K562 (cell line): ENCODE measurements around the gene KIF12. TPM values are rescaled to one million over a fixed set of nuclear protein-coding genes. Genes with fewer than 3 reads are reported as not detected.

Source experiments
- ATAC-seq: fragments of 200-7000 bp; cut with Tn5 transposase; 3 replicates; pipeline ENCODE4 v1.9.1; 2020; ENCODE audit warnings: moderate library complexity
- BruUV-seq: library from RNA; stranded (reverse); fragments of 400-500 nt; replicated peaks from 2 replicates; lab custom pipeline; 2021; lab: Mats Ljungman, UMichigan
- CTCF ChIA-PET: fragments of 300-600 bp; formaldehyde crosslinking; extraction: SDS; loops from one replicate; lab custom pipeline; 2021; ENCODE audit warnings: low intra/inter-chr PET ratio; lab: Yijun Ruan, JAX
- POLR2A ChIA-PET: fragments of 300-600, 350-650 bp; sonication (Branson Sonifier 250); formaldehyde crosslinking; extraction: SDS; loops from one replicate; lab custom pipeline; 2021; ENCODE audit warnings: antibody characterized with exemption, inconsistent platforms; lab: Yijun Ruan, JAX
- DNase-seq, 4 experiments: peaks; one replicate each; pipeline versions ENCODE4 v3.0.0 to v3.0.0-alpha.2; 2011 to 2018; ENCODE audit warnings: low spot score in 3 of 4, mixed read lengths in 3 of 4; ENCODE audit errors: extremely low read depth in 1 of 4
- FAIRE-seq: peaks from 2 replicates; lab custom pipeline; 2011; peaks lifted over from hg19 to GRCh38; lab: Jason Lieb, UNC
- H2AFZ ChIP-seq: 2 replicates; pipeline ENCODE4 v1.6.0; 2011; ENCODE audit warnings: low read depth, low read length, control low read depth, inconsistent platforms
- H3K27ac ChIP-seq: fragments of 200-600 bp; 3 replicates; pipeline ENCODE4 v1.8.0; 2011; ENCODE audit warnings: low read depth, mild to moderate bottlenecking, control low read depth, inconsistent platforms, low read length, moderate library complexity, mixed read lengths; ENCODE audit errors: extremely low read depth
- H3K27me3 ChIP-seq, 2 experiments: fragments of 300-600 bp in 1 of 2; 2 replicates in 1 of 2; 3 replicates in 1 of 2; pipeline versions ENCODE4 v1.6.0 to v1.8.0; 2011; ENCODE audit warnings: inconsistent platforms in 2 of 2, low read length in 2 of 2, mild to moderate bottlenecking in 1 of 2, mixed read lengths in 1 of 2, moderate library complexity in 1 of 2; ENCODE audit not compliant: control insufficient read depth in 2 of 2, insufficient read depth in 2 of 2
- H3K36me3 ChIP-seq: fragments of 300-600 bp; 3 replicates; pipeline ENCODE4 v1.8.0; 2011; ENCODE audit warnings: mild to moderate bottlenecking, low read length, inconsistent platforms; ENCODE audit not compliant: control insufficient read depth, insufficient read depth
- H3K4me1 ChIP-seq, 2 experiments: fragments of 200-600 bp in 1 of 2; replicated peaks in 1 of 2; 2 replicates in 1 of 2; 3 replicates in 1 of 2; pipeline versions ENCODE4 v1.5.1 to v1.8.0; 2011; ENCODE audit warnings: inconsistent platforms in 2 of 2, low read length in 2 of 2, mild to moderate bottlenecking in 1 of 2, mixed read lengths in 1 of 2, moderate library complexity in 1 of 2; ENCODE audit not compliant: control insufficient read depth in 2 of 2, insufficient read depth in 2 of 2
- H3K4me2 ChIP-seq: 2 replicates; pipeline ENCODE4 v1.6.1; 2011; ENCODE audit warnings: low read length, control low read depth, inconsistent platforms, mixed read lengths; ENCODE audit not compliant: insufficient read depth
- H3K4me3 ChIP-seq: fragments of 200-600 bp; sonication (generic), shearing (Covaris generic); 2 replicates; pipeline ENCODE4 v1.5.1; 2016; ENCODE audit warnings: control low read depth, inconsistent platforms
- H3K79me2 ChIP-seq: fragments of 200-600 bp; 3 replicates; pipeline ENCODE4 v1.8.0; 2011; ENCODE audit warnings: low read length, inconsistent platforms; ENCODE audit not compliant: control insufficient read depth, insufficient read depth
- H3K9ac ChIP-seq, 2 experiments: 2 replicates each; pipeline versions ENCODE4 v1.6.0 to v1.6.1; 2011; ENCODE audit warnings: low read depth in 2 of 2, low read length in 2 of 2, control low read depth in 1 of 2, inconsistent platforms in 1 of 2, mild to moderate bottlenecking in 1 of 2, mixed read lengths in 1 of 2; ENCODE audit not compliant: insufficient read depth in 1 of 2
- H3K9me1 ChIP-seq: one replicate; pipeline ENCODE4 v1.6.0; 2011; ENCODE audit warnings: inconsistent platforms, mild to moderate bottlenecking, low read length, moderate library complexity; ENCODE audit not compliant: control insufficient read depth, insufficient read depth
- H3K9me3 ChIP-seq: replicated peaks from 2 replicates; pipeline ENCODE4 v1.5.1; 2011; ENCODE audit warnings: low read depth, low read length, inconsistent platforms; ENCODE audit not compliant: control insufficient read depth, insufficient read depth
- H4K20me1 ChIP-seq: replicated peaks from 2 replicates; pipeline ENCODE4 v1.6.1; 2011; ENCODE audit warnings: low read length, inconsistent platforms, mixed read lengths; ENCODE audit not compliant: control insufficient read depth, insufficient read depth
- KLF16 ChIP-seq: IDR thresholded peaks from 2 replicates; pipeline ENCODE4 v1.6.1; 2016; ENCODE audit warnings: antibody characterized with exemption
- RAD21 ChIP-seq, 2 experiments: fragments of 250-450 bp in 1 of 2; fragments of 450-650 bp in 1 of 2; sonication (Bioruptor Pico) in 1 of 2; formaldehyde crosslinking in 1 of 2; IDR thresholded peaks in 1 of 2; conservative IDR thresholded peaks in 1 of 2; 2 replicates each; pipeline versions ENCODE4 v1.4.0 to v1.8.0; 2020 to 2022; ENCODE audit warnings: mild to moderate bottlenecking in 2 of 2, moderate library complexity in 1 of 2
- RBM25 ChIP-seq: fragments of 200-400 bp; formaldehyde crosslinking; IDR thresholded peaks from 2 replicates; pipeline ENCODE4 v1.6.1; 2018; ENCODE audit warnings: low read length, low read depth, moderate library complexity; ENCODE audit not compliant: severe bottlenecking
- WGBS: fragments of 100-300 bp; shearing (Covaris generic); methylation state at CpG from one replicate; pipeline ENCODE4 v1.1.6; 2016; ENCODE audit warnings: low coverage, mixed read lengths; ENCODE audit not compliant: insufficient coverage; ENCODE audit errors: missing lambda C conversion rate; 5-methylcytosine and 5-hydroxymethylcytosine counted together
- in situ Hi-C: fragments of 300-500 bp; cut with MboI; formaldehyde crosslinking; loops from 4 replicates; pipeline ENCODE4 v1.15.0; 2018; ENCODE audit warnings: inconsistent platforms, mixed read lengths
- intact Hi-C: fragments of 100-400 bp; cut with micrococcal nuclease; formaldehyde crosslinking; loops from 2 replicates; pipeline ENCODE4 v1.14.2; 2022
- polyA plus RNA-seq, 8 experiments: library from polyadenylated mRNA; depleted of rRNA in 4 of 8; stranded (reverse) in 5 of 8; unstranded in 3 of 8; fragments of >200 nt; fragmentation: Nextera tagmentation in 2 of 8; fragmentation: Illumina TruSeq in 1 of 8; extraction: Ambion mirVana in 2 of 8; extraction: Trizol in 1 of 8; gene quantifications; 2 replicates each; pipeline versions ENCODE4 v1.2.1 to v1.2.3, GENCODE V29; 2011 to 2014; ENCODE audit warnings: inconsistent platforms in 1 of 8, missing spikeins in 1 of 8
- total RNA-seq, 7 experiments: library from RNA; depleted of rRNA in 6 of 7; stranded (reverse); fragments of >200 nt in 6 of 7; fragmentation: Illumina TruSeq in 2 of 7; extraction: Trizol in 2 of 7; gene quantifications; 2 replicates each; pipeline versions ENCODE4 v1.2.1 to v1.2.3, GENCODE V29; 2011 to 2021; ENCODE audit warnings: low replicate concordance in 1 of 7
- TF ChIP-seq, protein P1 (sequence below): fragments of 450-650 bp; IDR thresholded peaks from 2 replicates; pipeline ENCODE4 v1.6.1; 2016; ENCODE audit warnings: mild to moderate bottlenecking, moderate library complexity

KIF12 gene
- total and polyA plus RNA-seq, 9 of the 15 experiments (the other 6 are each of a cell fraction or from before 2014, with no cell fraction given): not detected

- no peak overlapping the region for H3K9ac ChIP-seq
- no peak overlapping the region for H3K4me2 ChIP-seq
- in situ Hi-C loops (no loop called here), intact Hi-C loops (no loop called here)
- no peak overlapping the region for H3K27ac ChIP-seq
- no peaks in the 10 kb centered on the region for H3K79me2 ChIP-seq
- no peaks in the 10 kb centered on the region for H3K36me3 ChIP-seq
- H2AFZ ChIP-seq: no peak overlapping the region
- TF ChIP-seq RAD21 (CRISPR knock-in tag; conservative IDR thresholded peaks at IDR 0.05 in 1 of 2, IDR thresholded peaks at IDR 0.05 in 1 of 2): no peak
- TF ChIP-seq, protein P1, sequence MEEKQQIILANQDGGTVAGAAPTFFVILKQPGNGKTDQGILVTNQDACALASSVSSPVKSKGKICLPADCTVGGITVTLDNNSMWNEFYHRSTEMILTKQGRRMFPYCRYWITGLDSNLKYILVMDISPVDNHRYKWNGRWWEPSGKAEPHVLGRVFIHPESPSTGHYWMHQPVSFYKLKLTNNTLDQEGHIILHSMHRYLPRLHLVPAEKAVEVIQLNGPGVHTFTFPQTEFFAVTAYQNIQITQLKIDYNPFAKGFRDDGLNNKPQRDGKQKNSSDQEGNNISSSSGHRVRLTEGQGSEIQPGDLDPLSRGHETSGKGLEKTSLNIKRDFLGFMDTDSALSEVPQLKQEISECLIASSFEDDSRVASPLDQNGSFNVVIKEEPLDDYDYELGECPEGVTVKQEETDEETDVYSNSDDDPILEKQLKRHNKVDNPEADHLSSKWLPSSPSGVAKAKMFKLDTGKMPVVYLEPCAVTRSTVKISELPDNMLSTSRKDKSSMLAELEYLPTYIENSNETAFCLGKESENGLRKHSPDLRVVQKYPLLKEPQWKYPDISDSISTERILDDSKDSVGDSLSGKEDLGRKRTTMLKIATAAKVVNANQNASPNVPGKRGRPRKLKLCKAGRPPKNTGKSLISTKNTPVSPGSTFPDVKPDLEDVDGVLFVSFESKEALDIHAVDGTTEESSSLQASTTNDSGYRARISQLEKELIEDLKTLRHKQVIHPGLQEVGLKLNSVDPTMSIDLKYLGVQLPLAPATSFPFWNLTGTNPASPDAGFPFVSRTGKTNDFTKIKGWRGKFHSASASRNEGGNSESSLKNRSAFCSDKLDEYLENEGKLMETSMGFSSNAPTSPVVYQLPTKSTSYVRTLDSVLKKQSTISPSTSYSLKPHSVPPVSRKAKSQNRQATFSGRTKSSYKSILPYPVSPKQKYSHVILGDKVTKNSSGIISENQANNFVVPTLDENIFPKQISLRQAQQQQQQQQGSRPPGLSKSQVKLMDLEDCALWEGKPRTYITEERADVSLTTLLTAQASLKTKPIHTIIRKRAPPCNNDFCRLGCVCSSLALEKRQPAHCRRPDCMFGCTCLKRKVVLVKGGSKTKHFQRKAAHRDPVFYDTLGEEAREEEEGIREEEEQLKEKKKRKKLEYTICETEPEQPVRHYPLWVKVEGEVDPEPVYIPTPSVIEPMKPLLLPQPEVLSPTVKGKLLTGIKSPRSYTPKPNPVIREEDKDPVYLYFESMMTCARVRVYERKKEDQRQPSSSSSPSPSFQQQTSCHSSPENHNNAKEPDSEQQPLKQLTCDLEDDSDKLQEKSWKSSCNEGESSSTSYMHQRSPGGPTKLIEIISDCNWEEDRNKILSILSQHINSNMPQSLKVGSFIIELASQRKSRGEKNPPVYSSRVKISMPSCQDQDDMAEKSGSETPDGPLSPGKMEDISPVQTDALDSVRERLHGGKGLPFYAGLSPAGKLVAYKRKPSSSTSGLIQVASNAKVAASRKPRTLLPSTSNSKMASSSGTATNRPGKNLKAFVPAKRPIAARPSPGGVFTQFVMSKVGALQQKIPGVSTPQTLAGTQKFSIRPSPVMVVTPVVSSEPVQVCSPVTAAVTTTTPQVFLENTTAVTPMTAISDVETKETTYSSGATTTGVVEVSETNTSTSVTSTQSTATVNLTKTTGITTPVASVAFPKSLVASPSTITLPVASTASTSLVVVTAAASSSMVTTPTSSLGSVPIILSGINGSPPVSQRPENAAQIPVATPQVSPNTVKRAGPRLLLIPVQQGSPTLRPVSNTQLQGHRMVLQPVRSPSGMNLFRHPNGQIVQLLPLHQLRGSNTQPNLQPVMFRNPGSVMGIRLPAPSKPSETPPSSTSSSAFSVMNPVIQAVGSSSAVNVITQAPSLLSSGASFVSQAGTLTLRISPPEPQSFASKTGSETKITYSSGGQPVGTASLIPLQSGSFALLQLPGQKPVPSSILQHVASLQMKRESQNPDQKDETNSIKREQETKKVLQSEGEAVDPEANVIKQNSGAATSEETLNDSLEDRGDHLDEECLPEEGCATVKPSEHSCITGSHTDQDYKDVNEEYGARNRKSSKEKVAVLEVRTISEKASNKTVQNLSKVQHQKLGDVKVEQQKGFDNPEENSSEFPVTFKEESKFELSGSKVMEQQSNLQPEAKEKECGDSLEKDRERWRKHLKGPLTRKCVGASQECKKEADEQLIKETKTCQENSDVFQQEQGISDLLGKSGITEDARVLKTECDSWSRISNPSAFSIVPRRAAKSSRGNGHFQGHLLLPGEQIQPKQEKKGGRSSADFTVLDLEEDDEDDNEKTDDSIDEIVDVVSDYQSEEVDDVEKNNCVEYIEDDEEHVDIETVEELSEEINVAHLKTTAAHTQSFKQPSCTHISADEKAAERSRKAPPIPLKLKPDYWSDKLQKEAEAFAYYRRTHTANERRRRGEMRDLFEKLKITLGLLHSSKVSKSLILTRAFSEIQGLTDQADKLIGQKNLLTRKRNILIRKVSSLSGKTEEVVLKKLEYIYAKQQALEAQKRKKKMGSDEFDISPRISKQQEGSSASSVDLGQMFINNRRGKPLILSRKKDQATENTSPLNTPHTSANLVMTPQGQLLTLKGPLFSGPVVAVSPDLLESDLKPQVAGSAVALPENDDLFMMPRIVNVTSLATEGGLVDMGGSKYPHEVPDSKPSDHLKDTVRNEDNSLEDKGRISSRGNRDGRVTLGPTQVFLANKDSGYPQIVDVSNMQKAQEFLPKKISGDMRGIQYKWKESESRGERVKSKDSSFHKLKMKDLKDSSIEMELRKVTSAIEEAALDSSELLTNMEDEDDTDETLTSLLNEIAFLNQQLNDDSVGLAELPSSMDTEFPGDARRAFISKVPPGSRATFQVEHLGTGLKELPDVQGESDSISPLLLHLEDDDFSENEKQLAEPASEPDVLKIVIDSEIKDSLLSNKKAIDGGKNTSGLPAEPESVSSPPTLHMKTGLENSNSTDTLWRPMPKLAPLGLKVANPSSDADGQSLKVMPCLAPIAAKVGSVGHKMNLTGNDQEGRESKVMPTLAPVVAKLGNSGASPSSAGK: no peak
- TF ChIP-seq RBM25: no peak
- no peak for TF ChIP-seq KLF16
- no peaks in the 10 kb centered on the region for H3K9me3 ChIP-seq
- H3K4me3 ChIP-seq: no peak overlapping the region
- H4K20me1 ChIP-seq: no peaks in the 10 kb centered on the region; the same call in 1 of the 2 replicates
- no peak for DNase-seq
- no peak for ATAC-seq
- 3% methylated on average over 4 of the region's 4 CpGs for WGBS
- H3K4me1 ChIP-seq: peaks cover 0 to 4% of the 10 kb centered on the region in 2 experiments; a peak in 2 of 5 replicates
- FAIRE-seq: no peak
- H3K9me1 ChIP-seq: no peaks in the 10 kb centered on the region
- peaks cover 0 to 27% of the 10 kb centered on the region in 2 experiments; a peak in 2 of 5 replicates for H3K27me3 ChIP-seq
- BruUV-seq: no TSS peak
- CTCF ChIA-PET: no interaction called here
- POLR2A ChIA-PET: no interaction called here
Observed at GRCh38 chr9:114093031-114093471, 6.0 kb downstream of the KIF12 start.
